Dedifferentiated amniotic fluid mesenchymal stem cell (primary cell): Measurements from ENCODE around the gene SLC22A17.
"Not testable (repeated sequence)": the region's sequence is repeated elsewhere in the genome, so short reads cannot be mapped to it uniquely, and the experiment has no call there.

Source experiments
- DNase-seq: peaks from one replicate; pipeline ENCODE4 v3.0.0-alpha.2; 2016; ENCODE audit errors: extremely low spot score

SLC22A17 gene

GRCh38 chr14:23339506-23340268, 13.0 kb downstream of the SLC22A17 start:
- no peak for DNase-seq

- DNase-seq = no peak
These were observed 17.1 kb downstream of the SLC22A17 start for GRCh38 chr14:23335623-23336022.

GRCh38 chr14:23327947-23328744, 24.5 kb downstream of the SLC22A17 start:
- peak; percentile 75 for DNase-seq

GRCh38 chr14:23326491-23327332, 26.0 kb downstream of the SLC22A17 start:
- no peak for DNase-seq

- not testable (repeated sequence) for DNase-seq
These were observed 26.9 kb downstream of the SLC22A17 start for GRCh38 chr14:23325746-23326145.

- DNase-seq = no peak
These were observed 27.7 kb downstream of the SLC22A17 start for GRCh38 chr14:23324993-23325392.

- no peak for DNase-seq
These were observed 28.2 kb downstream of the SLC22A17 start for GRCh38 chr14:23324455-23324846.

- no peak for DNase-seq
These were observed 28.7 kb downstream of the SLC22A17 start for GRCh38 chr14:23323838-23324454.

GRCh38 chr14:23322568-23323517, 29.8 kb downstream of the SLC22A17 start:
- no peak for DNase-seq

- DNase-seq = peak; percentile 31
These were observed 30.8 kb downstream of the SLC22A17 start for GRCh38 chr14:23321572-23322547.

- peak; percentile 100 for DNase-seq
These were observed 31.8 kb downstream of the SLC22A17 start, which contains the start of gene PABPN1 for GRCh38 chr14:23320584-23321571. Gene PABPN1 (plus strand): TSS chr14:23321457. CDS start chr14:23321470, 13 bp downstream.

- no peak for DNase-seq
These were observed 32.7 kb downstream of the SLC22A17 start for GRCh38 chr14:23319746-23320583.

- no peak for DNase-seq
These were observed 36.4 kb downstream of the SLC22A17 start for GRCh38 chr14:23316300-23316699.

- DNase-seq = no peak
These were observed 42.1 kb downstream of the SLC22A17 start for GRCh38 chr14:23310546-23310945.

- DNase-seq = no peak
These were observed 43.8 kb downstream of the SLC22A17 start for GRCh38 chr14:23308721-23309445.
